ENCODE results near the gene SNCAIP.
"Not testable (repeated sequence)": the region's sequence is repeated elsewhere in the genome, so short reads cannot be mapped to it uniquely, and the experiment has no call there.

The SNCAIP gene

GRCh38 chr5:122315521-122315920 is 3.5 kb downstream of the SNCAIP start:
- no peak for DNase-seq

DNA sequence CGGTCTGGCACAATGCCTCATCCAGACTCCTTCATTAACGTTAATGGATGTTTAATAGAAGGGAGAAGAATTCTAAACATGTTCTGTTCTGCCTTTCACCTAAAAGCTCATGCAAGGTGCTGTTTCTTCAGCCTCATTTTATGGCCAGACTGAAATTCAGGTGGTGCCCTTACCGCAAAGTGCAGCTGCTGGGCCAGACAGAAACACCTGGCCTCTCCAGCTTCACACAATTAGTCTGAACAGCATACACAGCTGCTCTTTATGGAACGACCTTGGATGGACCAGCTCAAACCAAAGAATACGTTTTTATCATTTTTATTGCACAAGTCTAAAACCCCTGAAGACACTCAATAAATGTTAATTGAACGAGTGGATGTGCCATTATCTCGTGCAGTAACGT is 4.6 kb downstream of the SNCAIP start:
- DNase-seq = no peak

- no peak for DNase-seq
Measured at GRCh38 chr5:122319897-122320296, 7.9 kb downstream of the SNCAIP start.

DNA sequence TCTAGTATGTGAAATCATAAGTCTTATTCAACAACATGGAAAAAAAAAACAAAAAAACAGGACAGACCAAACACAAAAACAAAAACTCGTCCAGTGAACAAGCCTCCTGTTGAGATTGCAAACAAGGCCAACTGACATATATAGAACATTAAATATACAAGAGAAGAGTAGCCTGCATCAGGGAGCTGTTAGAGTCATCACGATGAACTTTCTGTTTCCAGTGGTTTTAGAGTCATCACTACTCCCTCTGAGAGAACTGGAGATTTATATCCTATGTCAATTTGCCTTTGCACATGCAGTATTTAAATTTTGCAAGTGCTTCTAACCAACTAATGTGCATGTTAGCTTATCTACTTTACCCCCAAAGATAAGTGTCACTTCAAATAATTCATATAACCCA is 9.9 kb downstream of the SNCAIP start:
- DNase-seq = no peak

DNA sequence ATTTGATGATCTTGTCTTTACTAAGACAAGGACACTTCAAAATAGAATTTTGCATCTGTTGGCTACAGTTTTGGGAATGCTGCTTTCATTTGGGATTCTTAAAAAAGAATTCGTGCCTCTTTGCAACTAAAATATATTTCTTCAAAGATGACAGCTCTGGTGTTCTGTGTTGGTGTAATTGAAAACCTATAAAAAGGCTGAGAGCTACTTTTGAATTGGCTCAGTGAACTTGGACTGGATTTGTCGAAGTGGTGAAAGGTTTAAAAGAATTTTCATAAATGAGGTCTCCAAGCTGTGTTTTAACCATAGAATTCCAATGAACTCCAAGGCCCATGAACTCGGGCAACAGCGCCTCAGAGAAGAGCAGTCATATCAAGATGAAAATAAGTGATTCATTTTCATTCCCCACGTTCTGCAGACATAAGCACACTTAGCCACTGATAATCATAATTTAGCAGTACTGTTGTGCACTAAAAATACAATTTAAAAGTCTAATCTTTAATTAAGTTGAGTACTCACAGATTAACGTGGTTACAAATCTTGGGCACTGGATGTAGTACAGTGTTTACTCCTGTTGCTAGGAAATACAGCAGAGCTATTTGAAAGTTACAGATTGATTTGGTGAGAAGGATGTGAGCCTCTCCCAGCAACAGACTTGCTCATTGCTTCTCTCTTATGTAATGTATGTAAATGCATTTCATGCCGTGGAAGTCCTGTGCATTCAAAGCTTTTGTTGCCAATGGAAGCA is 10.9 kb downstream of the SNCAIP start:
- DNase-seq = no peak

DNA sequence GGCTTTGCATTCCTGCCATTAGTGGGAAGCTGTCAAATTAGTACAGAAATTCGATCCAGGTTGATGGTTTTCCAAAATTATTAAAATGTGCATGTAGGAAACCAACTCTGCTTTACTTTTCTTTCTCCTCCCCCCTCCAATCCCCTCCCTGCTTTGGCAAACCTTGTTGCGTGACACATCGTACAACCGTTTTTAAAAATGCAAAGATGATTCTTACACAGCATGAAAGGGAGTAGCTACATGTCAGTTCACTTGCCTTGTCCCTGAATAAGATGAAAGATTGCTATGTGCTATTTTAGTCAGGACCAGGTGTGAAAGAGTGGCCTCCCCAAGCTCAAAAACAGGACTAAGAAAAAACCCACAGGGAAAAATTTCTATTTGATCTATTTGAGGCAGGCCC is 11.7 kb downstream of the SNCAIP start:
- DNase-seq = no peak

GRCh38 chr5:122327110-122327509 is 15.1 kb downstream of the SNCAIP start:
- DNase-seq = no peak

GRCh38 chr5:122330881-122331280 is 18.8 kb downstream of the SNCAIP start:
- no peak for DNase-seq

- no peak for DNase-seq
Measured at GRCh38 chr5:122332599-122333555, 20.8 kb downstream of the SNCAIP start.

DNA sequence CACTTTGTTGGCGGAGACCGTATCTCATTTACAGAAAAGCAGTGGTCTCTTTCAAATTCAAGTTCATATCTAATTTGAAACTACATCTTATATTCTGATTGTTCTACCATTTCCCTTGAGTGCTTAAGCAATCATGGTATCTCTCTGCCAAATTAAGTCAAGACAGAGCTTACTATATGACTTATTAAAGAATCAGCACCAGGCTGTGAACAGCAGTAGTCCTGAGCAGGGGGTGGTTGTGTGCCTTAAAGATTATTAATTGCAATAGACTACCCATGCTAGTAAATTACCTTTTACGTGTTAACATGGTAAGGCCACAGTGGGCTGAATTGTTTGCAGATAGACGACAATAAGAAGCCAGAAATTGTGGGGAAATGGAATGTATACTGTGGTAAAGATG is 21.5 kb downstream of the SNCAIP start:
- no peak for DNase-seq

DNA sequence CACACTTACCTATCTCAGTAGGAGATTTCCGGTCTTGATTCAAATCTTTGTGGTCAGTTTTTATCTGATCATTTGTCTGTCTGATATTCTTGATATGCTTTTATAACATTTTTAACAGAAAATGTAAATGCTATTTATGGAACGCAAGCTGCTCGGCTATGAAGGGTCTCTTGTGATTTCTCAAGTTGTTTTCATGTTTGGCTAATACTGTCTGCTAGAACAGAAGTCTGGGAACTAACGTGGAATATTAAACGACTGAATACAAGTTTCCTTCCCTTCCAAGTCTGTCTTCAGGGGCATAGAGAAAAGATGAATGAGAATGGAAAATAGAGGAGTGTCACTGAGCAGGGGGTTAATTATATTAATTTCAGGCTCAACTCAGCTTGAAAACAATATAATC is 27.6 kb downstream of the SNCAIP start:
- no peak for DNase-seq

- DNase-seq = no peak
Measured at GRCh38 chr5:122341087-122341486, 29.1 kb downstream of the SNCAIP start.

DNA sequence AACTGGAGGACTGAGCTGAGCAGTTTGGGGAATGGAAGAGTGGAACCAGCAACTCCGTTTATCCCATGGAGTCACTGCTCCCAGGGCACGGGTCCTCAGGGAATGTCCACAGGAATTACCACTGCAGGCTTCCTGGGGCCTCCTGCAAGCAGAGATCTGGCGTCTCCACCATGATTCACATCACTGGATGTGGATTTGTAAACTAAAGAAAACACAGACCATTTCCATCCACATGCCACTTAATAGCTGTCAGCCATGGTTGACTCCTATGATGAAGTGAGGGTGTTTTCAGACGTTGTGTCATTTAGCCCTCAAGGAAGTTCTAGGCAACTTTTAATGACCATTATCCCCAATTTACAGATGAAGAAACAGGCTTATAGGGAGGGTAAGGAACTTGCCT is 30.2 kb downstream of the SNCAIP start:
- no peak for DNase-seq

GRCh38 chr5:122346897-122347581 is 35.0 kb downstream of the SNCAIP start:
- no peak for DNase-seq

- no peak for DNase-seq
Measured at GRCh38 chr5:122350496-122350895, 38.5 kb downstream of the SNCAIP start.

DNA sequence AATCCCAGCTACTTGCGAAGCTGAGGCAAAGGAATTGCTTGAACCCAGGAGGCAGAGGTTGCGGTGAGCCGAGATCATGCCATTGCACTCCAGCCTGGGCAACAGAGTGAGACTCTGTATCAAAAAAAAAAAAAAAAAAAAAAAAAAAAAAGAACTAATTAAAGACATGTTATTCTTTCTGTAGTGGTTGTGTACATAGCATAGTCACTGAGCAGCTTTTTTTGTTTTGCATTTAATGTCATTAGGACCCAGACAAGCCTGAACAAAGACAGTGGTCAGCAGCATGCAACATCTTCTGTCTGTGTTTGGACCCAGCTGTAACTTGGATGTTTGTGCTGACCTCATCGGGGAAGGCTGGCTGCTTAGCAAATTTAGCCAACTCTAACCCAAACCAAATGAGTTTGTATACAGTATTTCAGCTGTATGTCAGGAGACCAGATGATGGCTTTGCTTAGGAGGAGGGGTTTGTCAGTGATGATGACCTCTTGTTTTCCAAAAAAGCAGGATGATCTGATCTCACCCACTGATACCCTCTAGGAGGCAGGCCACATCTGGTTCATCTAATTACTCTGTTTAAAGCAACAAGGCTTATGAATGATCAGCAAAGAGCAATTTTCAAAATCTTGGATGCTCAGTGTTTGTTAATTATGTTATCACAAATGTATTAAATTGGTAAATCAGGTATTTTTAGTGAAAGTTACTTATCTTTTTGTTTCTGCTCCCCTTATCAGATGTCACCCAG is 39.5 kb downstream of the SNCAIP start:
- no peak for DNase-seq

DNA sequence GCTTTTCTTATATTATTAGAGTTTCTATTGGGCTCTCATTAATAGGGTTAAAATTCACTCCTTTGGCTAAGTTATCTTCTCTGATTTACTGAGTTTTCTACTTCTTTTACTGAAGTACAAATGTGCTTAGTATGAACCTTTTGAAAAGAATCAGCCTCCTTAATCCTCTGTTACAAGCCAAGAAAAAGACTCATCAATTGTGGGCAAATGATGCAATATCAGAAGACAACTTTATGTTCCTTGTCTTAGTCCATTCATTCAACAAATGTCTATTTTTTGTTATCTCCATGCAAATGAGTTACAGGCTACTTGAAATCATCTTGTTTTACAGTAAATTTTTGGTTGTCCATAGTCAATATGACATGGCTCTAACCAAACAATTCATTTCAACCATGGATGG is 40.3 kb downstream of the SNCAIP start:
- DNase-seq = no peak

GRCh38 chr5:122353361-122353760 is 41.3 kb downstream of the SNCAIP start:
- DNase-seq = not testable (repeated sequence)

DNA sequence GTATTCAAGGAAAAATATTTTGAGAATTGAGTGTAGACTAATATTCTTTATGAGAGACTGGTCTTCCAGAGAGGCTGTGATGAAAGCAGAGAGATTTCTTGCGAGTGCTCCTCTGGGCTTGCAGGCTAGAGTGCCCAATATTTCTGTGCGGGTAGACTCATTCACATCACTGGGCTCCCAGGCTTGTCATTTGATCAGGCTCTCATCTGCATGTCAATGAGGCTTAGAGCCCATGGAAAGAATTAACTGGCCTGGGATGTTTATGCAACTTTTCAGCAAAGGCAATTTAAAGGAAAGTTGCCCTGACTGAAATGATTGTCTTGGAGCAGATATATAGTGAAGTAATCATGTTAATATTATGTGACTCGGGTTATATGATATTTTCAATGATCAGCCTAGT is 42.3 kb downstream of the SNCAIP start:
- DNase-seq = no peak

DNA sequence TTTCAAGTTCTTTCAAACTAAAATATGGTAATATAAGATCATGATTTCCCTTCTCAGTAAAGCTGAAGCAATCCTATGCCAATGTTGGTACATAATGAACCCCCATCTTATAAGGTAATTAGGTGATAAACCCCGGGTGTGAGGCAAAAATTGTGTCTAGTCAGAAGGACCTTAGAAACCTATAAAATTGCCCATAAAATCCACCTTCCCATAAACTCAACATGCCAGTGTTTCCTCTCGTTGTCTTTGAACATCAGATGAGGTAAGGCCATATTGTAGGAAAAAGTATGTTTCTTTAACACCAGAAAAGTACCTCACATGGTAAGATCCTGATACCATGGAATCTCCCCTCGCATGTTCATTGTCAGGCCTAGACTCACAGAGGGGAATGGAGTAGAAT is 43.3 kb downstream of the SNCAIP start:
- DNase-seq = no peak

DNA sequence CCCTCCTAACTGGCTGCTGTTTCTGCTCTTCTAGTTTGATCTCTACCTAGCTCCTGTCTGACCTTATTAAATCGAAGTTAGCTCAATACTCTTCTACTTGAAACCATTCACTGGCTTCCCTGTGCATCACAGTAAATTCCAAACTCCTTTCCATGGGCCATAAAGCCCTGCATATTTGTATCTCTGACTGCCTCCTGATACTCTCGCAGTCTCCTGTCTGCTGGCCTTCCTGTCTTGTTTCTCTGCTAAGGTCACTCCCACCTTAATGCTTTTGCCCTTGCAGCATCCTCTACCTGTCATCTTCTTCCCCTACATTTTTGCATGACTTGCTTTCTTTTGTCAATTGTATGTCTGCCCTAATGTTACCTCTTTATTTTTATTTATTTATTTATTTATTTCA is 44.8 kb downstream of the SNCAIP start:
- no peak for DNase-seq

GRCh38 chr5:122358372-122358979 is 46.4 kb downstream of the SNCAIP start:
- DNase-seq = no peak
